Stimulated activated CD8-positive, alpha-beta memory T cell treated with anti-CD3 and anti-CD28 coated beads, Interleukin-15, amount 100 ng/mL, for 48 hours (primary cell): ENCODE measurements around the gene VPS54.

Experiments
- DNase-seq, 2 donors: peaks; one replicate each; pipeline ENCODE4 v3.0.0-alpha.2; 2020; ENCODE audit warnings: low read depth in 2 of 2

The VPS54 gene

DNA sequence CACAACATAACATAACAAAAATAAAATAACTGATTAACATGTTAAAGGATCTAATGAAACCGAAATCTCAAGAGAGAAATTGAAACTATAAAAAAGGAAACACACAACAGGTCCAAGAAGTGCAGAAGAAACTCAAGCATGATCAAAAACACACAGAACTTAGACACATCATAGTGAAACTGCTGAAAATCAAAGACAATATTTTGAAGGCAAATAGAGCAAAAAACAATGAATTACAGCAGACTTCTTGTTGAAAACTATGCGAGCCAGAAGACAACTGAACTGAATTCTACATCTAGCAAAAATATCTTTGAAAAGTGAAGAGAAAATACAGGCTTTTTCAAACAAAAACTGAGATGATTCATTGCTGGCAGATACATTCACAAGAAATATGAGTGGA lies 116.2 kb downstream of the VPS54 start:
- no peak for DNase-seq

DNA sequence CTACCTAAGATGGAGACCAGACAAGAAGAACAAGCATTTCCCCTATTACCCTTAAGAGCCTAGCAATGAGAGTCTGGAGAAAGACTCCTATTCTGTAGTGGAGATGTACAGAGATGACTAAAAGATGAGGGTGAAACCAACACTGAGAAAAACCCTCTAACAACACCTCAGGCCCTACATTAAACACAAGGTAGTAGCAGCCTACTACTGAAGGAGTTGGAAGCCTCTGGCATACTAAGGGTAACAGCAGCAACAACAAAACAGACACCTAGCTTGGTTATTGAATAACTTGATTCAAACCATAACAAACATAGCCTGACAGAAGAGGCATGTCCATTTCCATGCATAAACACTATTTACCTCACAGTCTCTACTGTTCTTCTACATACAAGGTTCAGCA lies 117.1 kb downstream of the VPS54 start:
- no peak for DNase-seq

DNA sequence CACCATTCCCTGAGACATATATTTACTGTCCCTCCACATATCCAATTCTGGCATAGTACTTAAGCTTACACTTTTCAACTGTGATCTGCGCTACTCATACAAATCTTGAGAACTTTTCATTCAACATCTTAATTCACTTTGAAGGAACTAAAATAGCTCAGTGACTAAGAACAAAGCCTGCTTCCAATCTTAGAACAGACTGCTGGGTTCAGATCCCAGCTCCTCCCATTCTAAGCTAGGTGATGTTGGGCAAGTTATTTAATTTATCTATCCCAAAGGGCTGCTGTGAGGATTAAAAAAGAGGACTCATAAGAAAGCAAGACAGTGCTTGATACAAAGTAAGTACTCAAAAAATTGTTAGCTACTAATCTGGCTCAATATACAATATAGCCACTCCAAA lies 119.6 kb downstream of the VPS54 start:
- DNase-seq: no peak

- DNase-seq: no peak
Observed at GRCh38 chr2:63898839-63899238, 120.4 kb downstream of the VPS54 start.

GRCh38 chr2:63894167-63894566 lies 125.1 kb downstream of the VPS54 start:
- DNase-seq: no peak

- no peak for DNase-seq
Observed at GRCh38 chr2:63893163-63893562, 126.1 kb downstream of the VPS54 start.

GRCh38 chr2:63891488-63892030 lies 127.7 kb downstream of the VPS54 start:
- no peak for DNase-seq

- no peak for DNase-seq
Observed at GRCh38 chr2:63890678-63891077, 128.6 kb downstream of the VPS54 start.

- DNase-seq: peak; percentile 14 to 19
Observed at GRCh38 chr2:63888490-63889402, 130.5 kb downstream of the VPS54 start.

- no peak for DNase-seq
Observed at GRCh38 chr2:63888053-63888452, 131.2 kb downstream of the VPS54 start.

GRCh38 chr2:63886445-63886844 lies 132.8 kb downstream of the VPS54 start:
- no peak for DNase-seq

DNA sequence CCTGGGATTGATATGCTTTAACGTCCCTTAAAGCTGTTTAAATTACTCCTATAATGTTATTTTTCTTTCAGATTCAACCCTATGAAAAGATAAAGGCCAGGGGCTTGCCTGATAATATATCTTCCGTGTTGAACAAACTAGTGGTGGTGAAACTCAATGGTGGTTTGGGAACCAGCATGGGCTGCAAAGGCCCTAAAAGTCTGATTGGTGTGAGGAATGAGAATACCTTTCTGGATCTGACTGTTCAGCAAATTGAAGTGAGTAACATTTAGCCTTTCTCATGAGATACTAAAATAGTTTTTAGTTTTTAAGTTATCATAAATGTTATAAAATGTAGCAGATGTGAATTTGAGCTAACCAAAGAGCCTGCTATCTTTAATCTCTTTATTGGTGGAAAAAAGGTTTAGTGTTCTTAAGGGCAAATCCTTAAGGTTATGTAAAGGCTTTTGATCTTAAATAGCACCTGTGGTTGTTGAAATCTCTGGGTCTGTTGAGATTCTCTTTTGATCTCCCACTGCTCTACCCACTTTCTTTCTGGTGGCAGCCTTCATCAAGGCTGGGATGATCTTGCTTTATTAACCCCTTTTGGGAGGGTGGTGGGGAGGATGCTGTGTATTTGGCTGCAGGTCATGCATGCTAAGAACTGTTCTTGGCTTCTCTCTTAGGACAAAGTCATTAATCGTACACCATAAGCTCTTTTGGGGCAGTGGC lies 136.7 kb downstream of the VPS54 start:
- no peak for DNase-seq

DNA sequence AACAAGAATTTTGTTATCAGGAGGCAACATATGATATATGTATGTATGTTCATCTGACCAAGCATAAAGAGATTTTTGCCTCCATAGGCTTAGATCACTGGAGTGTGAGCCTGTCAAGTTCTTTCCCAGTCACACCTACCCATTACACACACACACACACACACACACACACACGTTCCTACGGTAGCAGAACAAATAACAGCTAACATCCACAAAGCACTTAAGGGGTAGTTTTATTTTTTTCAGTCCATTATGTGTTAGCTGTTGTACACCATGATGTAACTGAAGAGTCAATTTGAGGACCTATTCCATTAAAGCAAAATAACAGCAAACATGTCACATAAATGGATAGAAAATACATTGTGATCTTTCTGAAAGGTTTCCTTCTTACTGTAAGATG lies 138.0 kb downstream of the VPS54 start:
- DNase-seq: no peak

DNA sequence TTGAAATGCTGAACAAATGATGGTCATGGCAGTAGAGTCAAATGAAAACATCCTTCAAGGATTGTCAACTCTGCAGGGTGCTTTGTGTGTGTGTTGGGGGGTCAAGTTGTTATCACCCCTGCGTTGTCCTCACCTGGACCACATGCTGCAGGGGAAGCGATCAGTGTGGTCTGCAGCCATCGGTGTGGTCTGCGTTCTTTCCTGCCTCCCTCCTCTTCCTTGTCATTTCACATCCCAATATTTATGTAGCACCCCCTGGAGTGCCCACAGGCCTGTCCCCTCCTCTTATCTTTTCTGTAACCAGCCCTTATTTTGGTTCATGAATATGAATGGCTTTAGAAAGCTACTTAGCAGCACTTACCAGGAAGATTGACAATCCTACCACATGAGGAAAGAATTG lies 138.6 kb downstream of the VPS54 start:
- no peak for DNase-seq

- no peak for DNase-seq
Observed at GRCh38 chr2:63879876-63880433, 139.3 kb downstream of the VPS54 start.

DNA sequence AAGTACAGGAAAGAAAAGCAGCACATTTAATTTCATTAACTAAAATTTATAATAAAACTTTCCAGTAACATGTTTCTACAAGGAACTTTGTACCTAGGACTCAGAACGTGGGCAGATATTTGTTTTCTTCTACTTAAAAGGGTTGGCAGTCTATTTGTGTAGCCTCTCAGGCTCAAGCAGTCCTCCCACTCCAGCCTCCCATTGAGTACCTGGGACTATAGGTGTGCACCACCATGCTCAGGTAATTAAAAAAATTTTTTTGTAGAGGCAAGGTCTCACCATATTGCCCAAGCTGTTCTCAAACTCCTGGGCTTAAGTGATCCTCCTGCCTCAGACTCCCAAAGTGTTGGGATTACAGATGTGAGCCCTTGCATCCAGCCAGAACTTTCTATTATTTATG lies 140.7 kb downstream of the VPS54 start:
- no peak for DNase-seq

DNA sequence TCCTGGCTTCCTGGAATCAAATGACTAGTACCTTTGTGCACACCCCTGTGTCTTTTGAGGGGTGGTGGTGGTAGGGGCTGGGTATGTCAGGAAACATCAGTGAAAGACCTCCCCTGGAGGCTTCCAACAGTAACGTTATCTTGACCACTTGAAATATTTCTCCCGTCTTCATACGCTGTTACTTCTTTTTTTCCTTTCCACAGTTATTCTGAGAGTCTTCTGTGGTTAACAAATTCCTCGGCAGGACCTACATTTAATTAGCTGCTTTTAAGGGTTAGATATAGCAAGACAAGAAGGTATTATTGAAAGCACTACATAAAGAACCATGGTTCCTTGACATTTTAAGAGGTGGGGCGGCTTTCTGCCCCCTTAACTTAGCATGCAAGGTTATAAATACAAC lies 142.9 kb downstream of the VPS54 start:
- no peak for DNase-seq

DNA sequence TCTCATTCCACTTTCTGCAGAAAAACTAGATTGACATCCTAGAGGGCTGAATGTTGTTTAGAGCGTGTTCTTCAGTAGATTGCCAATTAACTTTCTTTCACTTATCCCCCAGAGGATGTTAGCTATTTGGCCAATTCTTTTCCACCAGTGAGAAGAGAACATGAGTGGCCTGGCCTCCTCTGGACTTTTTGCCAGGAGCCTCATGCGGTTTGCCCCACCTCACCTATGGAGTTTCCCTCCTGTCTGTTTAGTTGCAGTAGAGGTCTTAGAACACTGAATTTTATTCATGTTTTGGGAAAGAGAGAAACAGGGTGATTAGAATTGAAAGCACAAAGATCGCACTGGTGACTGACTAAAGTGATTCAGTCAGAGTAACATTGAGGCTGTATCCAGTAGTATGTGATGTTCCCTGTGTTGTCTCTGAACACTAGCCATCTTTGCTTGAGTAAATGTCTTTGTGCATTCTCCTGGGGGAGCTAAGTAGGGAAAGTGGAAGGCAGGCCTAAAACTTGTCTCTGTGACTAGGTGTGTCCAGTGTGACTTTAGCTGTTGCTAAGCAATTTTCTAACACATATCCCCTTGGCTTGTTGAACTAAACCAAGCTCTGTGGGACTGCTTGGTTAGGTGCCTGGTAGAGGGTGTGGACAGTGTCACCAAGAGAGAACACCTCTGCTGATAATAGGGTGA lies 143.5 kb downstream of the VPS54 start:
- no peak for DNase-seq

GRCh38 chr2:63875131-63875527 lies 144.1 kb downstream of the VPS54 start:
- DNase-seq: no peak

GRCh38 chr2:63874204-63875130 lies 144.8 kb downstream of the VPS54 start:
- no peak for DNase-seq
